A673 (cell line): ENCODE results near the gene HYOU1.

Experiments
- EZH2 ChIP-seq: fragments of 200-600 bp; sonication (generic); IDR thresholded peaks from 2 replicates; pipeline ENCODE4 v1.6.1; 2017; ENCODE audit warnings: borderline replicate concordance, low read depth, mild to moderate bottlenecking, mixed read lengths, antibody characterized with exemption, low read length; ENCODE audit not compliant: poor library complexity, severe bottlenecking
- TF ChIP-seq, protein P1 (sequence below): fragments of 300-800, 200-600 bp; sonication (generic); conservative IDR thresholded peaks from 2 replicates; pipeline ENCODE4 v1.5.1; 2017; ENCODE audit warnings: low read depth, mild to moderate bottlenecking, antibody characterized with exemption, low read length, moderate library complexity, mixed read lengths

DNA sequence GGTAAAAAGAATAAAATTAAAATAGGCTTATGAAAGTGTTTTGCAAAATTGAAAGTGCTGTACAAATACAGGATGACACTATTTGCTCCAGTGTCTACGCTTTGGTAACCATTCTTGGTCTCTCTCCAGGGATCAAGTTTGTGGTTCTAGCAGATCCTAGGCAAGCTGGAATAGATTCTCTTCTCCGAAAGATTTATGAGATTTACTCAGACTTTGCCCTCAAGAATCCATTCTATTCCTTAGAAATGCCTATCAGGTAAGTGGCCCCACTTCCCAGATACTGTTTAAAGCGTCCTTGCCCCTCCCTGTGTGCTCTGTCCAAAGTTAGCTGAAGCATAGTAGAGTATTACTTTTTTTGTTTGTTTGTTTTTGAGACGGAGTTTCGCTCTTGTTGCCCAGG is 35.4 kb downstream of the HYOU1 start:
- TF ChIP-seq, protein P1, sequence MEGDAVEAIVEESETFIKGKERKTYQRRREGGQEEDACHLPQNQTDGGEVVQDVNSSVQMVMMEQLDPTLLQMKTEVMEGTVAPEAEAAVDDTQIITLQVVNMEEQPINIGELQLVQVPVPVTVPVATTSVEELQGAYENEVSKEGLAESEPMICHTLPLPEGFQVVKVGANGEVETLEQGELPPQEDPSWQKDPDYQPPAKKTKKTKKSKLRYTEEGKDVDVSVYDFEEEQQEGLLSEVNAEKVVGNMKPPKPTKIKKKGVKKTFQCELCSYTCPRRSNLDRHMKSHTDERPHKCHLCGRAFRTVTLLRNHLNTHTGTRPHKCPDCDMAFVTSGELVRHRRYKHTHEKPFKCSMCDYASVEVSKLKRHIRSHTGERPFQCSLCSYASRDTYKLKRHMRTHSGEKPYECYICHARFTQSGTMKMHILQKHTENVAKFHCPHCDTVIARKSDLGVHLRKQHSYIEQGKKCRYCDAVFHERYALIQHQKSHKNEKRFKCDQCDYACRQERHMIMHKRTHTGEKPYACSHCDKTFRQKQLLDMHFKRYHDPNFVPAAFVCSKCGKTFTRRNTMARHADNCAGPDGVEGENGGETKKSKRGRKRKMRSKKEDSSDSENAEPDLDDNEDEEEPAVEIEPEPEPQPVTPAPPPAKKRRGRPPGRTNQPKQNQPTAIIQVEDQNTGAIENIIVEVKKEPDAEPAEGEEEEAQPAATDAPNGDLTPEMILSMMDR = no peak
- TF ChIP-seq EZH2 = no peak
